ENCODE results near the gene ATP2B1. TPM values are rescaled to one million over a fixed set of nuclear protein-coding genes. Genes with fewer than 3 reads are reported as not detected.

The ATP2B1 gene
- total RNA-seq, 1 donor from 2014 or later: 48.9 TPM

DNA sequence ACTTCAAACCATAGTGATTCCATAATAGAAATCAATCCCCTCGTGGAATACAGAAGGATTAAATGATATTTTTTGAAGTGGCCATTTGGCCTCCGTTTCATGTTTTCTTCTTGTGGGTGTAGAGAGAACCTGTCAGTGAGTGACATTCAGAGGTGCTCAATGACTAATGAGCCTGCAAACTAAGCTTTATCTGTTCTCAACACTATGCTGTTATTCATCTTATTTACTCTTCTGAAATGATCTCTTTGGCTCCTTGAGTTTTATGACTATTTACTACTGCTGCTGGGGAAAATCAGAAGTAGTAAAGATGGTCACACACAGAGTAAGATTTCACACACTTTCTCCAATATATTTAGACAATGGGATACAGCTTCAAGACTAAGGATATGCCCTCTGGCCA lies 30.4 kb downstream of the ATP2B1 start:
- Mint-ChIP-seq H3K27me3 (ENCODE audit: low read depth, unreplicated experiment) (no peaks in the 10 kb centered on the region), H3K4me3 (ENCODE audit: unreplicated experiment) (no peak overlapping the region), H3K27ac (ENCODE audit: unreplicated experiment) (no peak overlapping the region), H3K36me3 (ENCODE audit: low read depth, unreplicated experiment) (peaks cover 3% of the 10 kb centered on the region), H3K9me3 (ENCODE audit: unreplicated experiment) (peaks cover 13% of the 10 kb centered on the region), H3K4me1 (ENCODE audit: low read depth, unreplicated experiment) (peaks cover 20% of the 10 kb centered on the region)
- Histone ChIP-seq H3K79me2 (ENCODE audit: insufficient read depth, low read length) (peaks cover 98% of the 10 kb centered on the region), H2AFZ (ENCODE audit: low read depth, low read length) (no peak overlapping the region), H3K4me2 (ENCODE audit: low read length) (no peak overlapping the region), H3K4me3 (ENCODE audit: insufficient read depth, low read depth, low read length) (no peak overlapping the region), H3K27me3 (ENCODE audit: insufficient read depth, low read length) (no peaks in the 10 kb centered on the region), H3K36me3 (ENCODE audit: insufficient read depth, low read length) (no peaks in the 10 kb centered on the region), H3K4me1 (ENCODE audit: insufficient read depth, low read length) (no peaks in the 10 kb centered on the region), H3K9me3 (ENCODE audit: insufficient read depth, low read depth, low read length) (no peaks in the 10 kb centered on the region), H3K27ac (ENCODE audit: low read depth, low read length) (no peak overlapping the region), H4K20me1 (ENCODE audit: insufficient read depth, low read length) (peaks cover 32% of the 10 kb centered on the region), H3K9ac (ENCODE audit: low read length) (no peak overlapping the region)
- FAIRE-seq (no peak), DNase-seq (ENCODE audit: low read depth) (no peak)
- TF ChIP-seq EZH2 (IDR thresholded peaks at IDR 0.05; ENCODE audit: insufficient read depth, low read length) (no peak), CTCF (IDR thresholded peaks at IDR 0.05; ENCODE audit: insufficient read depth, low read depth, low read length) (no peak)

DNA sequence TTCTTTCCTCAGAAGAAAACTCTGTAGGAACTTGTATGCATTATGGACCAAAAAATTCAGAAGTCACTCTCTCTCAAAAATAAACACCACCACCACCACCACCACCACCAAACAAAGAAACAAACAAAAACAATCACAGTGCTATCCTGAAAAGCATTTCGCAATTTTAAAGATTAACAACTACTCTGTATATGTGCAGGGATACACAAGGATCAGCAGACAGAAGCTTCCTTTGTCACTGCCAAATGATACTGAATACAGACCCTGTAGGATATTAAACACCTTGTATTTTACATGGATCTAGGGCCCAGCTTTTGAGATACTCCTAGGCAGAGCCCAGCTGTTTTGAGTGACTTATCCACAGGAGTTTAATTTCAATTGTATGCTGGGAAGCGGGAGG lies 31.7 kb downstream of the ATP2B1 start:
- Mint-ChIP-seq H3K27me3 (ENCODE audit: low read depth, unreplicated experiment) (no peaks in the 10 kb centered on the region), H3K27ac (ENCODE audit: unreplicated experiment) (no peak overlapping the region), H3K36me3 (ENCODE audit: low read depth, unreplicated experiment) (no peaks in the 10 kb centered on the region), H3K4me1 (ENCODE audit: low read depth, unreplicated experiment) (peaks cover 33% of the 10 kb centered on the region), H3K9me3 (ENCODE audit: unreplicated experiment) (peaks cover 13% of the 10 kb centered on the region), H3K4me3 (ENCODE audit: unreplicated experiment) (no peak overlapping the region)
- TF ChIP-seq EZH2 (IDR thresholded peaks at IDR 0.05; ENCODE audit: insufficient read depth, low read length) (no peak), CTCF (IDR thresholded peaks at IDR 0.05; ENCODE audit: insufficient read depth, low read depth, low read length) (no peak)
- H3K9me3 ChIP-seq (ENCODE audit: insufficient read depth, low read depth, low read length): no peaks in the 10 kb centered on the region
- DNase-seq (ENCODE audit: low read depth) (no peak), FAIRE-seq (no peak)
- H4K20me1 ChIP-seq (ENCODE audit: insufficient read depth, low read length): peaks cover 32% of the 10 kb centered on the region
- H3K36me3 ChIP-seq (ENCODE audit: insufficient read depth, low read length): no peaks in the 10 kb centered on the region
- H3K79me2 ChIP-seq (ENCODE audit: insufficient read depth, low read length): peaks cover 97% of the 10 kb centered on the region
- no peak overlapping the region for H3K27ac ChIP-seq (ENCODE audit: low read depth, low read length)
- no peak overlapping the region for H3K9ac ChIP-seq (ENCODE audit: low read length)
- no peak overlapping the region for H3K4me2 ChIP-seq (ENCODE audit: low read length)
- no peak overlapping the region for H3K4me3 ChIP-seq (ENCODE audit: insufficient read depth, low read depth, low read length)
- H3K4me1 ChIP-seq (ENCODE audit: insufficient read depth, low read length): no peaks in the 10 kb centered on the region
- H2AFZ ChIP-seq (ENCODE audit: low read depth, low read length): no peak overlapping the region
- no peaks in the 10 kb centered on the region for H3K27me3 ChIP-seq (ENCODE audit: insufficient read depth, low read length)

GRCh38 chr12:89674326-89674942 lies 34.2 kb downstream of the ATP2B1 start:
- H3K36me3 ChIP-seq (ENCODE audit: insufficient read depth, low read length): no peaks in the 10 kb centered on the region
- no peaks in the 10 kb centered on the region for H3K9me3 ChIP-seq (ENCODE audit: insufficient read depth, low read depth, low read length)
- TF ChIP-seq CTCF (IDR thresholded peaks at IDR 0.05; ENCODE audit: insufficient read depth, low read depth, low read length): no peak
- no peak for TF ChIP-seq EZH2 (IDR thresholded peaks at IDR 0.05; ENCODE audit: insufficient read depth, low read length)
- FAIRE-seq: no peak
- peaks cover 25% of the 10 kb centered on the region for H4K20me1 ChIP-seq (ENCODE audit: insufficient read depth, low read length)
- no peaks in the 10 kb centered on the region for H3K4me1 ChIP-seq (ENCODE audit: insufficient read depth, low read length)
- no peaks in the 10 kb centered on the region for H3K27me3 Mint-ChIP-seq (ENCODE audit: low read depth, unreplicated experiment)
- H3K9me3 Mint-ChIP-seq (ENCODE audit: unreplicated experiment): peaks cover under 1% of the 10 kb centered on the region
- H3K27ac Mint-ChIP-seq (ENCODE audit: unreplicated experiment): no peak overlapping the region
- H3K27ac ChIP-seq (ENCODE audit: low read depth, low read length): no peak overlapping the region
- no peak overlapping the region for H2AFZ ChIP-seq (ENCODE audit: low read depth, low read length)
- peaks cover 49% of the 10 kb centered on the region for H3K4me1 Mint-ChIP-seq (ENCODE audit: low read depth, unreplicated experiment)
- H3K4me3 Mint-ChIP-seq (ENCODE audit: unreplicated experiment): no peak overlapping the region
- H3K4me3 ChIP-seq (ENCODE audit: insufficient read depth, low read depth, low read length): no peak overlapping the region
- no peak overlapping the region for H3K4me2 ChIP-seq (ENCODE audit: low read length)
- H3K36me3 Mint-ChIP-seq (ENCODE audit: low read depth, unreplicated experiment): no peaks in the 10 kb centered on the region
- DNase-seq (ENCODE audit: low read depth): no peak
- H3K9ac ChIP-seq (ENCODE audit: low read length): no peak overlapping the region
- peaks cover 91% of the 10 kb centered on the region for H3K79me2 ChIP-seq (ENCODE audit: insufficient read depth, low read length)
- H3K27me3 ChIP-seq (ENCODE audit: insufficient read depth, low read length): no peaks in the 10 kb centered on the region
